ENCODE measurements around the gene ESR2.
"Not testable (repeated sequence)": the region's sequence is repeated elsewhere in the genome, so short reads cannot be mapped to it uniquely, and the experiment has no call there.

The ESR2 gene

GRCh38 chr14:64081174-64081746 is 212.9 kb downstream of the ESR2 start:
- DNase-seq, result no peak

GRCh38 chr14:64080452-64080851 is 213.7 kb downstream of the ESR2 start:
- no peak for DNase-seq

GRCh38 chr14:64075613-64076005 is 218.6 kb downstream of the ESR2 start:
- DNase-seq, result no peak

GRCh38 chr14:64074961-64075612 is 219.1 kb downstream of the ESR2 start:
- DNase-seq, result no peak

GRCh38 chr14:64069634-64070359 is 224.4 kb downstream of the ESR2 start:
- no peak for DNase-seq

- DNase-seq, result no peak
Measured at GRCh38 chr14:64064447-64064846, 229.7 kb downstream of the ESR2 start.

- no peak for DNase-seq
Measured at GRCh38 chr14:64062381-64063115, 231.6 kb downstream of the ESR2 start.

GRCh38 chr14:64061706-64062105 is 232.5 kb downstream of the ESR2 start:
- DNase-seq, result no peak

- no peak for DNase-seq
Measured at GRCh38 chr14:64061115-64061514, 233.1 kb downstream of the ESR2 start.

GRCh38 chr14:64060648-64061096 is 233.5 kb downstream of the ESR2 start:
- DNase-seq, result peak in 3 of 4 experiments; percentile 1 to 10 (median 5)

GRCh38 chr14:64060199-64060545 is 234.0 kb downstream of the ESR2 start:
- DNase-seq, result no peak

- DNase-seq, result no peak
Measured at GRCh38 chr14:64059454-64060198, 234.5 kb downstream of the ESR2 start.

GRCh38 chr14:64053694-64054669 is 240.2 kb downstream of the ESR2 start:
- DNase-seq, result no peak

- no peak for DNase-seq
Measured at GRCh38 chr14:64049616-64050381, 244.4 kb downstream of the ESR2 start.

- no peak for DNase-seq
Measured at GRCh38 chr14:64045091-64045490, 249.1 kb downstream of the ESR2 start.

GRCh38 chr14:64043296-64043695 is 250.9 kb downstream of the ESR2 start:
- DNase-seq, result not testable (repeated sequence)

- DNase-seq, result no peak
Measured at GRCh38 chr14:64040044-64040443, 254.1 kb downstream of the ESR2 start.

GRCh38 chr14:64038841-64039542 is 255.2 kb downstream of the ESR2 start:
- no peak for DNase-seq

GRCh38 chr14:64037869-64038745 is 256.1 kb downstream of the ESR2 start:
- DNase-seq, result not testable (repeated sequence)

All from suppressor macrophage (primary cell).